A673 (cell line): Measurements from ENCODE around the gene VTI1B. TPM values are rescaled to one million over a fixed set of nuclear protein-coding genes. Genes with fewer than 3 reads are reported as not detected.

ENCODE experiments used
- BruUV-seq: library from RNA; stranded (reverse); fragments of 400-500 nt; replicated peaks from 2 replicates; lab custom pipeline; 2021; lab: Mats Ljungman, UMichigan
- CTCF ChIA-PET: fragments of 300-600 bp; sonication (Branson Sonifier 250); formaldehyde crosslinking; loops from one replicate; lab custom pipeline; 2022; ENCODE audit warnings: antibody characterized with exemption; lab: Charles Lee
- POLR2A ChIA-PET: fragments of 300-600 bp; sonication (Branson Sonifier 250); formaldehyde crosslinking; loops from one replicate; lab custom pipeline; 2022; ENCODE audit warnings: antibody characterized with exemption; ENCODE audit not compliant: low non-redundant PET; lab: Charles Lee
- DNase-seq: peaks from one replicate; pipeline ENCODE4 v3.0.0-alpha.2; 2015; ENCODE audit warnings: low spot score
- H3K27ac ChIP-seq: fragments of 200-600 bp; sonication (generic); 2 replicates; pipeline ENCODE4 v1.5.1; 2016; ENCODE audit warnings: mixed run types, low read depth, mild to moderate bottlenecking, mixed read lengths, antibody characterized with exemption, low read length; ENCODE audit not compliant: poor library complexity, severe bottlenecking
- H3K27me3 ChIP-seq: fragments of 200-600 bp; sonication (generic); replicated peaks from 2 replicates; pipeline ENCODE4 v1.6.1; 2017; ENCODE audit warnings: mixed run types, low read depth, mild to moderate bottlenecking, mixed read lengths, antibody characterized with exemption, low read length; ENCODE audit not compliant: insufficient read depth, poor library complexity
- H3K36me3 ChIP-seq: fragments of 200-600 bp; sonication (generic); 2 replicates; pipeline ENCODE4 v1.6.1; 2016; ENCODE audit warnings: mixed run types, mild to moderate bottlenecking, mixed read lengths, antibody characterized with exemption, low read length; ENCODE audit not compliant: insufficient read depth, poor library complexity, severe bottlenecking
- H3K4me1 ChIP-seq: fragments of 200-600 bp; sonication (generic); 2 replicates; pipeline ENCODE4 v1.6.1; 2017; ENCODE audit warnings: mixed run types, mild to moderate bottlenecking, mixed read lengths, antibody characterized with exemption, low read length; ENCODE audit not compliant: insufficient read depth, poor library complexity, severe bottlenecking
- H3K4me3 ChIP-seq: fragments of 200-600 bp; sonication (generic); 2 replicates; pipeline ENCODE4 v1.5.1; 2016; ENCODE audit warnings: low read depth, mixed run types, mild to moderate bottlenecking, mixed read lengths, low read length; ENCODE audit not compliant: poor library complexity, severe bottlenecking
- H3K9me3 ChIP-seq: fragments of 200-600 bp; sonication (generic); 2 replicates; pipeline ENCODE4 v1.6.1; 2016; ENCODE audit warnings: mixed run types, low read depth, mild to moderate bottlenecking, mixed read lengths, antibody characterized with exemption, low read length; ENCODE audit not compliant: poor library complexity, severe bottlenecking
- CTCF ChIP-seq: fragments of 300-800, 200-600 bp; sonication (generic); conservative IDR thresholded peaks from 2 replicates; pipeline ENCODE4 v1.5.1; 2017; ENCODE audit warnings: low read depth, mild to moderate bottlenecking, antibody characterized with exemption, low read length, moderate library complexity, mixed read lengths
- EZH2 ChIP-seq: fragments of 200-600 bp; sonication (generic); IDR thresholded peaks from 2 replicates; pipeline ENCODE4 v1.6.1; 2017; ENCODE audit warnings: borderline replicate concordance, low read depth, mild to moderate bottlenecking, mixed read lengths, antibody characterized with exemption, low read length; ENCODE audit not compliant: poor library complexity, severe bottlenecking
- intact Hi-C: fragments of 100-400 bp; cut with micrococcal nuclease; formaldehyde crosslinking; loops from one replicate; pipeline ENCODE4 v1.10.0; 2022; ENCODE audit not compliant: unreplicated experiment
- total RNA-seq: library from RNA; stranded (reverse); gene quantifications from 2 replicates; pipeline ENCODE4 v1.2.3, GENCODE V29; 2021

The VTI1B gene
- total RNA-seq, 1 experiment from 2014 or later = 123 TPM

GRCh38 chr14:67641902-67642749 lies 32.3 kb downstream of the VTI1B start:
- intact Hi-C loops = no loop called here
- POLR2A ChIA-PET = no interaction called here
- no TSS peak for BruUV-seq

GRCh38 chr14:67641480-67641879 lies 33.0 kb downstream of the VTI1B start:
- TF ChIP-seq CTCF = no peak
- Histone ChIP-seq H3K27ac (no peak overlapping the region), H3K36me3 (peaks cover 5% of the 10 kb centered on the region), H3K4me3 (no peak overlapping the region), H3K9me3 (no peaks in the 10 kb centered on the region), H3K4me1 (peaks cover 3% of the 10 kb centered on the region), H3K27me3 (no peaks in the 10 kb centered on the region)
- intact Hi-C loops = no loop called here
- no TSS peak for BruUV-seq
- no peak for DNase-seq
- ChIA-PET POLR2A (no interaction called here), CTCF (no interaction called here)

More at GRCh38 chr14:67641902-67642749, 32.3 kb downstream of the VTI1B start:
- Histone ChIP-seq H3K36me3 (peaks cover 5% of the 10 kb centered on the region), H3K27ac (no peak overlapping the region), H3K4me1 (no peaks in the 10 kb centered on the region), H3K9me3 (no peaks in the 10 kb centered on the region), H3K27me3 (no peaks in the 10 kb centered on the region), H3K4me3 (no peak overlapping the region)
- CTCF ChIA-PET = no interaction called here
- no peak for TF ChIP-seq CTCF
- no peak for TF ChIP-seq EZH2
- DNase-seq = no peak

GRCh38 chr14:67638642-67639041 lies 35.8 kb downstream of the VTI1B start:
- peaks cover 2% of the 10 kb centered on the region for H3K36me3 ChIP-seq
- no peak overlapping the region for H3K27ac ChIP-seq
- no TSS peak for BruUV-seq
- no peak for TF ChIP-seq CTCF
- no peak for TF ChIP-seq EZH2
- no peak for DNase-seq
- H3K4me1 ChIP-seq = peaks cover 10% of the 10 kb centered on the region
- no peak overlapping the region for H3K4me3 ChIP-seq
- intact Hi-C loops = no loop called here
- POLR2A ChIA-PET = no interaction called here
- CTCF ChIA-PET = no interaction called here
- H3K27me3 ChIP-seq = no peaks in the 10 kb centered on the region
- no peaks in the 10 kb centered on the region for H3K9me3 ChIP-seq
